H1 (cell line): ENCODE measurements around the gene MTHFD1. TPM values are rescaled to one million over a fixed set of nuclear protein-coding genes. Genes with fewer than 3 reads are reported as not detected.

ENCODE experiments used
- ATF2 ChIP-seq: IDR thresholded peaks from 2 replicates; pipeline ENCODE4 v1.6.1; 2012; ENCODE audit warnings: low read length, inconsistent platforms
- BRCA1 ChIP-seq: IDR thresholded peaks from 2 replicates; pipeline ENCODE4 v1.6.1; 2012; ENCODE audit warnings: low read depth, low read length, improper control_type of control experiment
- CBX5 ChIP-seq: fragments of 300-800, 300-1000 bp; sonication (generic); IDR thresholded peaks from 2 replicates; pipeline ENCODE4 v1.7.1; 2016; ENCODE audit warnings: antibody characterized with exemption, low read length, low read depth
- CEBPB ChIP-seq: IDR thresholded peaks from 2 replicates; pipeline ENCODE4 v1.6.1; 2012; ENCODE audit warnings: low read depth, low read length
- CTCF ChIP-seq, 3 experiments: IDR thresholded peaks; 1 replicate in 2 of 3; 2 replicates in 1 of 3; pipeline versions ENCODE4 v1.5.1 to v1.6.1; 2011; ENCODE audit warnings: low read length in 3 of 3, mild to moderate bottlenecking in 3 of 3, inconsistent platforms in 2 of 3, low read depth in 1 of 3, moderate library complexity in 1 of 3; ENCODE audit not compliant: insufficient read depth in 1 of 3; ENCODE audit errors: control extremely low read depth in 1 of 3
- EZH2 ChIP-seq: fragments of 200-600 bp; sonication (generic); IDR thresholded peaks from 2 replicates; pipeline ENCODE4 v1.7.1; 2012; ENCODE audit warnings: low read depth, mild to moderate bottlenecking, moderate library complexity, low read length, inconsistent platforms; ENCODE audit not compliant: severe bottlenecking
- POLR2A ChIP-seq, 2 experiments: IDR thresholded peaks; 1 replicate in 1 of 2; 2 replicates in 1 of 2; pipeline ENCODE4 v1.6.1; 2011; ENCODE audit warnings: low read depth in 2 of 2, low read length in 2 of 2, mild to moderate bottlenecking in 2 of 2; ENCODE audit errors: control extremely low read depth in 1 of 2
- RAD21 ChIP-seq, 2 experiments: IDR thresholded peaks in 1 of 2; conservative IDR thresholded peaks in 1 of 2; 2 replicates each; pipeline ENCODE4 v1.6.1; 2011; ENCODE audit warnings: low read depth in 2 of 2, low read length in 2 of 2, improper control_type of control experiment in 1 of 2, inconsistent platforms in 1 of 2, mild to moderate bottlenecking in 1 of 2, moderate library complexity in 1 of 2
- RFX5 ChIP-seq: IDR thresholded peaks from 2 replicates; pipeline ENCODE4 v1.6.1; 2011; ENCODE audit warnings: low read depth, low read length, improper control_type of control experiment, borderline replicate concordance
- SIN3A ChIP-seq, 2 experiments: IDR thresholded peaks in 1 of 2; conservative IDR thresholded peaks in 1 of 2; 2 replicates each; pipeline ENCODE4 v1.6.1; 2011 to 2012; ENCODE audit warnings: low read length in 2 of 2, improper control_type of control experiment in 1 of 2, low read depth in 1 of 2, mild to moderate bottlenecking in 1 of 2
- TEAD4 ChIP-seq: IDR thresholded peaks from 2 replicates; pipeline ENCODE4 v1.6.1; 2012; ENCODE audit warnings: low read depth, low read length, inconsistent platforms, mixed read lengths
- polyA plus RNA-seq, 7 experiments: library from polyadenylated mRNA; depleted of rRNA in 3 of 7; stranded (reverse) in 5 of 7; unstranded in 2 of 7; fragments of >200 nt in 5 of 7; fragments of 200-250 nt in 2 of 7; gene quantifications; 1 replicate in 5 of 7; 2 replicates in 1 of 7; 4 replicates in 1 of 7; pipeline versions ENCODE4 v1.2.1 to v1.2.3, GENCODE V29; 2011 to 2013; ENCODE audit warnings: missing spikeins in 2 of 7, mixed read lengths in 2 of 7
- total RNA-seq: library from RNA; stranded (reverse); fragmentation: NEBNext Ultra II Directional; extraction: Animal tissue kit (Norgen Biotek cat#: 25700); gene quantifications from 2 replicates; pipeline ENCODE4 v1.2.1, GENCODE V29; 2021

The MTHFD1 gene
- total and polyA plus RNA-seq, 2 of the 8 experiments (the other 6 are each of a cell fraction or from before 2014, with no cell fraction given): 79.7 to 332 TPM

- TF ChIP-seq TEAD4 (peak; percentile 78; the same call in 1 of the 2 replicates), RAD21 (IDR thresholded peaks at IDR 0.05 in 1 of 2, conservative IDR thresholded peaks at IDR 0.05 in 1 of 2; ENCODE audit: low read depth in 2 of 2, low read length in 2 of 2) (peak; percentile 24 to 32; a peak in 3 of 4 replicates), ATF2 (no peak), CTCF (IDR thresholded peaks at IDR 0.05; ENCODE audit: control extremely low read depth in 1 of 3, insufficient read depth in 1 of 3, low read depth in 1 of 3, low read length in 3 of 3) (peak; percentile 1 to 38 (median 35); a peak in 3 of 4 replicates), SIN3A (conservative IDR thresholded peaks at IDR 0.05 in 1 of 2, IDR thresholded peaks at IDR 0.05 in 1 of 2; ENCODE audit: low read depth in 1 of 2, low read length in 2 of 2) (peak in 1 of 2 experiments; percentile 36; a peak in 1 of 4 replicates), BRCA1 (no peak), EZH2 (no peak), CEBPB (peak; percentile 16; the same call in 1 of the 2 replicates), RFX5 (no peak), CBX5 (no peak), POLR2A (IDR thresholded peaks at IDR 0.05; ENCODE audit: control extremely low read depth in 1 of 2, low read depth in 2 of 2, low read length in 2 of 2) (no peak)
Observed at GRCh38 chr14:64465831-64466554, 77.8 kb downstream of the MTHFD1 start (continued).
